ENCODE data around the gene GALNT7.

DNA sequence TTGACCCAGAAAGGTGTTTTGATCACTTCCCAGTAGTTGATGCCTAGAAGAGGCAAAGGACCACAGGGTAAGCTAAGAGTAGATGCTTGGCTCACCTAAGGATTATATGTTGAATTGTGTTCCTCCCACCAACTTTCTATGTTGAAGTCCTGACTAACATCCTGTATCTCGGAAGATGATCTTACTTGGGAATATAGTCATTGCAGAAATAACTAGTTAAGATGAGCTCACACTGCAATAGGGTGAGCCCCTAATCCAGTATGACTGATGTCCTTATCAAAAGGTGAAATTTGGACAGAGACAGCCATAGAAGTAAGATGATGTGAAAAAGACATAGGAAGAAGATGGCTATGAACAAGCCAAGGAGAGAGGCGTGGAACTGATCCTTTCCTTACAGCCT is 168.9 kb downstream of the GALNT7 start:
- TF ChIP-seq, protein P1, sequence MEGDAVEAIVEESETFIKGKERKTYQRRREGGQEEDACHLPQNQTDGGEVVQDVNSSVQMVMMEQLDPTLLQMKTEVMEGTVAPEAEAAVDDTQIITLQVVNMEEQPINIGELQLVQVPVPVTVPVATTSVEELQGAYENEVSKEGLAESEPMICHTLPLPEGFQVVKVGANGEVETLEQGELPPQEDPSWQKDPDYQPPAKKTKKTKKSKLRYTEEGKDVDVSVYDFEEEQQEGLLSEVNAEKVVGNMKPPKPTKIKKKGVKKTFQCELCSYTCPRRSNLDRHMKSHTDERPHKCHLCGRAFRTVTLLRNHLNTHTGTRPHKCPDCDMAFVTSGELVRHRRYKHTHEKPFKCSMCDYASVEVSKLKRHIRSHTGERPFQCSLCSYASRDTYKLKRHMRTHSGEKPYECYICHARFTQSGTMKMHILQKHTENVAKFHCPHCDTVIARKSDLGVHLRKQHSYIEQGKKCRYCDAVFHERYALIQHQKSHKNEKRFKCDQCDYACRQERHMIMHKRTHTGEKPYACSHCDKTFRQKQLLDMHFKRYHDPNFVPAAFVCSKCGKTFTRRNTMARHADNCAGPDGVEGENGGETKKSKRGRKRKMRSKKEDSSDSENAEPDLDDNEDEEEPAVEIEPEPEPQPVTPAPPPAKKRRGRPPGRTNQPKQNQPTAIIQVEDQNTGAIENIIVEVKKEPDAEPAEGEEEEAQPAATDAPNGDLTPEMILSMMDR (IDR thresholded peaks at IDR 0.05), result no peak
- TF ChIP-seq POLR2AphosphoS5 (IDR thresholded peaks at IDR 0.05; ENCODE audit: low read depth, low read length), result no peak
